SK-N-MC (cell line): Measurements from ENCODE around the gene BHMT2.

ENCODE experiments used
- EZH2 ChIP-seq: fragments of 200-600 bp; sonication (generic); IDR thresholded peaks from one replicate; pipeline ENCODE4 v1.6.1; 2017; ENCODE audit warnings: antibody characterized with exemption
- FOXP2 ChIP-seq: optimal IDR thresholded peaks from 2 replicates; pipeline ENCODE3; 2011; ENCODE audit warnings: mild to moderate bottlenecking, moderate library complexity; ENCODE audit not compliant: insufficient read depth; ENCODE audit errors: extremely low read length, control extremely low read depth
- POLR2AphosphoS5 ChIP-seq: IDR thresholded peaks from 2 replicates; pipeline ENCODE4 v1.6.1; 2012; ENCODE audit warnings: mild to moderate bottlenecking, low read depth, low read length, borderline replicate concordance

- TF ChIP-seq EZH2 (no peak), POLR2AphosphoS5 (no peak), FOXP2 (no peak)
These were observed 44.5 kb upstream of the BHMT2 start for GRCh38 chr5:79025054-79025472.
